ENCODE data around the gene FOSL2.

The FOSL2 gene

DNA sequence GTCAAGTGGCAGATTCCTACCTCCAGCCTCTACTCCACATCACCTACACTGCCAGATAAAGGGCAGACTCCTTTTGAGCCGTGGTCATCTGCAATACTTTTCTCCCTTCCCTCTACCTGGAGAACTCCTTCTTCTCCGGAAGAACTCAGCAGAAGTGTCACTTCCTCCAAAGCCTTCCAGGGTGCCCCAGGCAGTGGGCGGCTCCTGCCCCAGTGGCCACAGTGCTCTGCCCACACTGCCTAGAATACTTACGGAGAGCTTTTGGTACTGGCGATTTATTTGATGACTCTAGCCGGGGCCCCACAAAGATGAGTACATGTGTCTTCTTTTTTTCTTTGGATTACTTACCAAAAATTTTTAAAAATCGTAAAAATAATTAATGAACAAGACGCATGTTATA, 39.7 kb downstream of the FOSL2 start:
- no peak for DNase-seq (ENCODE audit: low read depth)

DNA sequence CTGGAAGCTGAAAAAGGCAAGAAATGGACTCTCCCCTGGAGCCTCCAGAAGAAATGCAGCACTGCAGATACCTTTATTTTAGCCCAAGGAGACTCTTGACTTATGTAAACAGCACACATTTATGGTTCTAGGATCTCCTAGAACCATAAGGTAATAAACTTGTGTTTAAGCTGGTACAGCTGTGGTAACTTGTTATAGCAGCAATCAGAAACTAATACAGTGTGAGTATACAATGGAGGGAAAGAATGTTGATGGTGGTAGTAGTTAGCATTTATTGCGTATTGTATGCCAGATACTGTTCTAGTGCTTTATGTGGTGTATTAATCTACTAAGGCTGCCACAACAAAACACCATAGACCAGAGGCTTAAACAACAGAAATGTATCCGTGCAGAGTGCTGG, 40.6 kb downstream of the FOSL2 start:
- no peak for DNase-seq (ENCODE audit: low read depth)

DNA sequence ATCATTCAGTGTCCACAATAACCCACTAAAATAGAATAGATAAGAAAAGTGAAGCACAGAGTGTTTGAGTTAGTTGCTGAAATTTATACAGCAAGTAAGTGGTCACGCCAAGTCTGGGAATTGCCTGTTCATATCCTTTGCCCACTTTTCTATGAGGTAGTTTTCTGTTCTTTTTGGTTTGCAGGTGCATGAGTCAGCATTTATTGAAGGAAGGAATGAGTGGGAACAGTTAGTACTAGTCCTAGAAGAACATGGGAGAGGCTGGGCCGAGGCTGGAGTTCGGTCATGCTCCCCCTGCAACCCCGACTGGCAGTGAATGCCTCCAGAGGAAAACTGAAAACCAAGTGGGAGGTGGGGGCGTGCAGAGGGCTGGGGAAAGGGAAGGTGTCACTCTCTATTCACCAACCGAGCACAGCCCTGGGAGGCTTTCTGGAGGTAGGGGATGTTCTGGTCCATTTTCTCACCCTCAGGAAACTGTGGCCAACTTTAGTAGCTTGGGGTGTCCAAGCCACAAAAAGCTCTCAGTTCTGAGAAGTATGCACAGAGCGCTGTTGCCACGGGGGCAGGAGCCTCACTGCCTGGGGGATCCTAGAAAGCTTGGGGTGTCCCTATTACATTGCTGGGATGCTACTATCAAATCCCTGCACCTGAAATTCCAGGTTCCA, 41.4 kb downstream of the FOSL2 start:
- DNase-seq (ENCODE audit: low read depth): no peak

DNA sequence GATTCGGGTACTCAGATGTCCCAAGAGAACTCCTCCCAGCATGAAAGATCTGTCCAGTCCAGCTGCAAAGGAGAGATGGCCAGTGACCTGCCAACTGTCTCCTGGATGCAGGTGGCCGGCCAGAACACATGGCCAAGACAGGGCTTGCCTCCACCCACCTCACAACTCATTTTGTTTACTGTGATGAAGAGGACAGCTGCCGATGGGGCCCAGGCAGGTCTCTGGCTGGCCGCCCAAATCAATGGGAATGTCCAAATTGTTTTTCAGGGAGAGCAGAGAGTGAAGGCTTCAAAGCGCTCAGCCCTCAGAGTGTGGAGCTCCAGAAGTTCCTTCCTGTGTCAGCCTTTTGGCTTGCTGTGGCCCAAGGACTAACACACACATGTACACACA, 41.9 kb downstream of the FOSL2 start:
- no peak for DNase-seq (ENCODE audit: low read depth)

DNA sequence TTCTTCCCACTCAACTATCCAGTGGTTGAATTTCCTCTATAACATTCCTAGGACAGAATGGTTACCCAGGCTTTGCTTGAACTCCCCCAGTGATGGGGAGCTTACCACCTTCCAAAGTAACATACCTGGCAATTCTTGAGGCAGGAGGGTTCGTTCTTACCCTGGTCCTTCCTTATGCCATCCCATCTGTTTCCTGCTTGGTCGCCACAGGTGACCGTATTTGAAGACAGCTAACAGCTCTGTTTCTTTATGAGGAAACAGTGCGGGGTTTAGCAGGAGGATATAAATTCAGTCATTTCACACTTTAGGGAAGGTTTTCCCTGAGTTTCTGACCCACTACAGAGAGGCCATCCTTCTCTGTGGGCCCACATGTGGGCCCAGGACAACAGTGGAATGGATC, 42.6 kb downstream of the FOSL2 start:
- no peak for DNase-seq (ENCODE audit: low read depth)

DNA sequence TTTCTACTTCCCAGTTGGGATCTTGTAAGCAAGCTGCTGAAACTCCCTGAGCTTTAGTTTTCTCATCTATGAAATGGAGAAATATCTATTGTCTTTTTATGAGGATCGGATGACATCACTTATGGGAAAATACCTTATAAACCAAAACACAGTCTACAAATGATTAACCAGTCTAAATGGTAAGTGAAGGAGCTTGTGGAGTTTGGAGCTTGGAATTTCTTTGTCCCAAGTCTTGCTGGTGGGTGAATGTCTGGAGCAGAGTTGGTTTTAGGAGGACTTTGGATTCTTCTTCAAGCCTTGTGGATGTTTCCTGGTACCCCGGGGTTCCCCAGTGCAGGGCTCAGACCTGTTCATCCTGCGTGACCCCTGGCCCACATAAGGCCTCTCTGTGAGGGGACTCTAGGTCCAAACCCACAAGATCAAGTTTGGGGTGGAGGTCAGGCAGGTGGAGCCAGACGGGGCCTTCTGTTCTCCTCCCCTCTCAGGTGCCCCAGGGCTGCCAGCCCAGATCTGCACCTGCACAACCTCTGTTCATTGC, 43.2 kb downstream of the FOSL2 start:
- no peak for DNase-seq (ENCODE audit: low read depth)

DNA sequence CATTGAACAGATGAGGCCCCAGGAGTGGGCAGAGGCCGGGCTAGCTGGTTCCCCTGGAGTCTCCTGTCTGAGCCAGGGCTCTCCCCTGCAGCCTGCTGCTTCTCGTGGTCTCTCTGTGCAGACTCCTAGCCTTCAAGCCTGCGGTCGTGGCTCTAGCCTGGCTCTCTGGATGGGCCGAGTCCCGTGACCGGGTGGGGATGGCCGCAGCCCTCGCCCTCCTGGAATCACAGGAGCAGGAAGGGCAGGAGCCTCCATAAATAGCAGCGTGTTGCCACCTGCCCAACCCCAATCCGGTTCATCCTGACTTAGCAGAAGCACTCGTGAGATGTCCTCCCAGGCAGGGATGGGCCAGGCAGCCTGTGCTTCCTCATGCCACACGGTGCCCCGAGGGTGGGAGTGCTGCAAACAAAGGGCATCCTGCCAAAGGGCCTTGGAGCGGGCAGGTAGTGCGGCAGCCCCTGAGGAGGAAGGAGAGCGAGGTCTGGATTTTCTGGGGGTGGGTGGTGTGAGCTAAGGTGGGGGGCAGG, 43.9 kb downstream of the FOSL2 start:
- no peak for DNase-seq (ENCODE audit: low read depth)

DNA sequence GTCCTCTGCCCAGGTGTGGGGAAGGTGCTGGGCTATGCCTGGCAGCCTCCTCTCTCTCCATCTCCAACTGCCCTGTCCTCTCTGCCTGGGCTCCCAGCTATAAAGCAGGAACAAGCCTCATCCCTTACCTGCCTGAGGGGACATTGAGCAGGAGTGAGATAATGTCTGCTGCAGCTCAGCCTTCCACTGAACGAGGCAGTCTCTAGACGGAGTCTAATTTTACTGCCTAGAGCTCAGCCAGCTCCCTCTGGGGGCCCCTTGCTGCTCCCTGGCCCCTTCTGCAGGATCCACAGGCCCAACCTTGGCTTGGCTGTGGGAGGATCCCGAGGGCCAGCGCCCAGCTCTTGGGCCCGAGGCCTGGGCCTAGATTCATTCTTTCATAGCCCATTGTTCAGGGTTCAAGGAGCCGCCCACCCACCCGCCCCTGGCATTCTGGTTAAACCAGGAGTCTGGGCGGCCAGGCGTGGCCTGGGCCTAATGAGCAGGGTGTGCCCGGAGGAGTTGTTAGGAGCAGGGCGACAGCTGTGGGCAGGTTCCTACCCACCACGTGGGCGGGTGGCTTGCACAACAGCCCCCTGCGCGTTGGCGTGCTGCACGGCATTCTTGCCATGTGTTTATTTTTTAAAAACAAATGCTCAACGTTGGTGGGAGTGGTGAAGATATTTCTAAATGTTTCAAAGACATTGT, 44.6 kb downstream of the FOSL2 start:
- DNase-seq (ENCODE audit: low read depth): no peak

DNA sequence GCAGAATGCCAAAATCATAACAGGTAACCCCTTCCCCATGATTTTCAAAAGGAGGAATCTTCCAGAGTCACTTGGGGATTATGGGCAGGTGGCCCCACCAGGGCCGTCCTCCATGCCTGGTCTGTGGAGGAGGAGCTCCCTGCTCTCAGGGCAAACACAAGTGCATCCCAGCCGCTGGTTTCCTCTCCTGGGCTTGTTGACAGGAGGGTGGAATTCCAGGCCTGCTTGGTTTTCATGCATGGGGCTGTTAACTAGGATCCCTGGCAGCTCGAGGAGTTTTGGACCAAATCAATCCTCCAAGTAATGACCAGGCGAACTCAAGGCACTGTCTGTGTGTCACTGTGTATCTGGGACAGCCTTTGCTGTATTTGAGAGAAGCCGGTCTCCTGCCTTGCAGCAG, 45.3 kb downstream of the FOSL2 start:
- no peak for DNase-seq (ENCODE audit: low read depth)

DNA sequence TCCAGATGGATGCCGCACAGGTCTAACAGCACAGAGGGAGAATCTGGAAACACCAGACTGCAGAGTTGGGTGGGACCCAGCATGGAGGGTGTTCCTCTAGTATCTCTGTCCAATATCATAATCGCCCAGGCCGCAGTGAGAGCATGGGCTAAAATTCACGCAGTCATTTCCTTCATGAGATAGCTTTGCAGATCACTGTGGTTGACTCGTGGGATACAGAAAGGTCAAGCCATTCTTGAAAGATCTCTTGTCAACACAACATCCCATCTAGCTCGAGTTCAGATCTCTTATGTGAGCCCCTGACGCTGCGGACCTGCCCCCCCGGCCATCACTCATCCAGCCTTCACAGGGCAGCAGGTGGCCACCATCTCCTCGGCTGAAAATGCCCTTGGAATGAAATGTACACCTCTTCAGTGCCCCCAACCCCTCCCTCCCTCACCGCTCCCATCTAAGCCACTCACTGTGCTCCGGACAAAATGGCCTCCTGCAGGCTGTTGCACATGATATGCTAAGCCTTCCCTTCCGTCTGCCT, 45.9 kb downstream of the FOSL2 start:
- DNase-seq (ENCODE audit: low read depth): no peak

DNA sequence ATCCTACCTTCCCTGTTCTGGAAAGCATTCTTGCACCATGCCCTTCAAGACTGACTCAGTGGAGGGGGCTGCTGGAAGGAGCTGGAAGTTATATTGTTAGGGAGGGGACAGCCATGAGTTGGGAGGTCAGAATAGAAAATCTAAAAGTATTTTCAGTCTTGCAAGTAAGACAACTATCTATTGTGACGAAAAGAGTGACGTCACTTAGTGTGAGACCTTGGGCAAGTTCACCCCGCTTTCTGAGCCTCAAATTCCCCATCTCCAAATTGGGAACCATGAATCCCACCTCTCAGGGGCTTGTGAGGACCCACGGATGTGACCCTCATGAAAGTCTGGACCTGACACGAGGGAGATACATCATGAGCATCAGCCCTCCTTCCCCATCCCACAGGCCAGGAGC, 46.5 kb downstream of the FOSL2 start:
- no peak for DNase-seq (ENCODE audit: low read depth)

DNA sequence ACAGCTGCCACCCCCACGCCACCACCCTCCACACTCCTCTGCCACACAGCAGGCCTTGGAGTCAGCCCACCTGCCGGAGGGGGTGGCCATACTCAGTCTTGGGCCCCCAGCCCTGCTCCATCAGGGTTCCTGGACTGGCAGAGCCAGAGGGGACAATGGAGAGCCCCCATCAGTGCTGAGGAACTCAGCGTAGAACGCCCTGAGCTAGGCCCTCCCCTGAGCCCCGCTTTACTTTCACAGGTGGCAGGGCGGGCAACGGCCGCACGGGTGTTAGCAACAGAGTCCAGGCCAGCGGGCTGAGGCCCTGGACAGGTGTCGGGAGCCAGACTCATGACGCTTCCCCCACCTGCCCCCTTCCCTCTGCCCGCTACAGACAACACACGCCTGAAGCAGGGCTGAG, 47.1 kb downstream of the FOSL2 start:
- no peak for DNase-seq (ENCODE audit: low read depth)

DNA sequence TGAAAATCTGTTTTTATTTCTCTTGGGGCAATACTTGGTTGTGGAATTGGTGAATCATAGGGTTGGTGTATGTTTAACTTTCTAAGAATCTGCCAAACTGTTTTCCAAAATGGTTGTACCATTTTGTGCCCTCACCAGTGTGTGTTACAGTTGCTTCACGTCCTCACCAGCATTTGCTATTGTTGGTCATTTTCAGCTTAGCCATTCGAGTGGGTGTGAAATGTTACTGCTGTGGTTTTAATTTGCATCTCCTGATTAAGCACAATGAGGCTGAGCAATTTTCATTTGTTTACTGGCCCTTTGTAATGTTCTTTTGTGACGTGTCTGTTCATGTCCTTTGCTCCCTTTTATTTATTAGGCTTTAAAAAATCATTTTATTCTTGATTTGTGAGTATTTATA, 49.7 kb downstream of the FOSL2 start:
- no peak for DNase-seq (ENCODE audit: low read depth)

DNA sequence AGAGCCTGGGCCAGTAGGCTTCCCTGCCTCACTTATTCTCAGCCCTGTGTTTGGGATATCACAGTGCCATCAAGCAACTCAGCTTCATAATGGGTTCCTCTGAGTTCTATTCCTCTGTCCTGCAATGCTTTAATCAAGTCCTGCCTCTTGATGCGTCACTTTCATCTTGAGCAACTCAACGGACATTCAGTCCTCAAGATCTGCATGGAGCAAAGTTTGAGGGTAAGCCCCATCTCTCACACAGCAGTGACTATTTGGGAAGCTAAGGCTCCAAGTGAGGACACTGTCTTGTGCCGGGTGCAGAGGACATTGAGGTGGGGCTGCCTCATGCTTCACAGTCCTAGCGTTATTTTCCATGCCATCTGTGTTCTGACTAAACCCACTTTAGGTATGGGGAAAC, 52.3 kb downstream of the FOSL2 start:
- DNase-seq (ENCODE audit: low read depth): no peak

DNA sequence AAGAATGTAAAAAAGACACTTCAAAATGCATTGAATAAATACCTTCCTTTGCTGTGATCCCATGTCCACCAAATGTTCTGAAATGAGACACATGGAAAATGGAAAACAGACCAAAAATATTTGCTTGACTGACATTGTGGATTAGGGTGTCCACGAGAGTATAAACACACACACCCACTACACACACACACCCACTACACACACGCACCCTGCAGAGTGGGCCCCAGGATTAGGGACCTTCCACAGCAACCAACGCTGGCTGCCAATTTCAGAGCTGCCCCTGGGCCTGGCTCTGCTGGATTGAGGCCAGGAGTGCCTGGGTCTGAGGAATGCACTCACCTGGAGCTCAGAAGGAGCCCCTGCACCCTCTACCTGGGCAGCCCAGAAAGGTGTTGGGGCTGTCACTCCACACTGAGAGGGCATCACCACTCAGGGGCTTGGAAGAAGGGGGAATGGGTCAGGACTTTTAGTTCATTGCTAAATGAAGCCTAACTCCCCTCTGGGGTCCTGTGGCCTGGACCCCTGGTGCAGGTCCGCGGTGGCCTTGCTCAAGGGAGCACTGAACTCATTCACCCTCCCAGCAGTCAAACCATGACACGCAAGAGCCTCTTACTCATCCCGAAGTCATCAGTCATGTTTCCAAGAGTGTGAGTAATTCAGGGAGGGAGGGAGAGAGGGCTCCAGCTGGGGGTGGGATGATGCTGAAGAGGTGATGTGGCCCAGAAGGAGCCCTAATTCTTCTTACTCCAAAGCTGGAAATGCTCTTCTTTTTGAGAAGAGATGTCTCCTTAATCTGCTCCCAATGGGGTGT, 53.0 kb downstream of the FOSL2 start:
- DNase-seq (ENCODE audit: low read depth): no peak

DNA sequence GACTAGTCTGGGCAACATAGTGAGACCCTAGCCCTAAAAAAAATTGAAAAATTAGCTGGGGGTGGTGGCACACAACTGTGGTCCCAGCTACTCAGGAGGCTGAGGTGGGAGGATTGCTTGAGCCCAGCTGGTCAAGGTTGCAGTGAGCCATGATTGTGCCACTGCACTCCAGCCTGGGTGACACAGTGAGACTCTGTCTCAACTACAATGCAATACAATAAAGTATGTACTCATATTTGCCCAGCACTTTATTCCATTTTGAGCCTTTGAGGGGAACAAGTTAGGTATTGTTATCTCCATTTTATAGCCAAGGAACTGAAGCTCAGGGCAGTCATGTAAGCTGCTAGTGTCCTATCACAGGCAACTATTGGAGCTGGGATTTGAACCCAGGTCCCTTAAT, 53.9 kb downstream of the FOSL2 start:
- no peak for DNase-seq (ENCODE audit: low read depth)

DNA sequence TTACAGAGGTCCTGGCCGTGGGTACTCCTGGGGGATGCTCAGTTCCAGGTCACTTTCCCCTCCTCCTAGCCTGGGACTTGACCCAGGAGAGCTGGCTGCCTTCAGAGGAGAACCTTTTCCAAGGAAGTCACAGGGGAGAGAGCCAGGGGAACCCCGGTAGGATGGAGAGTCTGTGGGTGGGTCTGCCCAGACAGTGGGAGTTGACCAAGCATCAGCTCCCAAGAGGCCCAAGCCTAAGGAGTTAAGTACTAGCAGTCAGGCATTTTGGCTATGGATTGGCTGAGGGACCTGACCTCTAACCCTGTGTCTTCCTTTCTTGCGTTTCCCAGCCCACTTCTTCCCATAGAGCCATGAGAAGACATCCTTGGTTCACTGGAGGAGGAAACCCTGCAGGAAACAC, 54.4 kb downstream of the FOSL2 start:
- DNase-seq (ENCODE audit: low read depth): no peak

DNA sequence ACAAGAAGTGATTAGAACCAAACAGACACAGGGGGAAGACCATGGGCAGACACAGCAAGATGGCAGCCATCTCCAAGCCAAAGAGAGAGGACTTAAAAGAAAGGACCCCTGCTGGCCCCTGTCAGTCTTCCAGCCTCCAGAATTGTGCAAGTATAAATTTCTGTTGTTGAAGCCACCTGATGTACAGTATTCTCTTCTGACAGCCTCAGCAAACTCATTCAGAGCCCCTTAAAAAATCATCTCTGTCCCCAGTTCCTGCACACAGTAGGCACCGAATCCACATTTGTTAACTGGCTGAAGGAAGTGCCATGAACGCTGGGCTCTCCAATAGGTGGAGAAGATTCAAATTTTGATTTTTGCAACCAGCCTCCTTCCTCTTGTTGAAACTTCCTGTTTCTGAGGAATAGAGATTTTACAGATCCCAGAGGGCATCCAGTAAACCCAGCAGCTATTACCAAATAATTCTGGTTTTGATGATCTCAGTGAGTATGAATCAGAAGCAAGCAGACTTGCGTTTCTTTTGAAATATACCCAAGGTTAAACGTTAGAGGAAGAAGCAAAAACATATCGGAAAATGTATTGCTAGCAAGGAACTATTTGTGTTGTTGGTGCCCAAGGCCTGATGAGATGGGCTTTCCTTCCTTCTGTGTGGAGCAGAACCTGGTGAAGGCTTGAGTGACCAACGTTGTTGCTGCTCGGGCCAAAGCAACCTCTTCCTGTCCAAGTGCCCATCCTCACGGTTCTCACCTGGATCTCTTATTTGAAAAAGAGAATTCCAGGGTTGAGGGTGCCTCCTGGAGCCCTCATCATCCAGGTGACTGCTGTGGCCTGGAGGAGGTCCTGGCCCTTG, 55.5 kb downstream of the FOSL2 start:
- DNase-seq (ENCODE audit: low read depth): no peak

DNA sequence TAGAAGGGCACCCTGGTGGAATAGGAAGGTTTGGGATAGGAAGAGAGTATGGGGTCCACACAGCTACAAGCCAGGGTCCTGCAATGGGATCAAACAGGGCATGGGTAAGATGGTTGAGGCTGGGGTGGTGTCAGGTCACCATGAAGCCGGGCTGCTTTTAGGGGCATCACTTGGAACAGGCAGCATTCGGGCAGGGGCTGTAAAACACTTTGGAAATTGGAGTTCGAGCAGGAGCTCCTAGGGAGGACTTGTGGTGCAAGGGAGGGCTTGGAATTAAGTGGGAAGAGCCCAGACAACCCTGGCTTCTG, 56.1 kb downstream of the FOSL2 start:
- no peak for DNase-seq (ENCODE audit: low read depth)

DNA sequence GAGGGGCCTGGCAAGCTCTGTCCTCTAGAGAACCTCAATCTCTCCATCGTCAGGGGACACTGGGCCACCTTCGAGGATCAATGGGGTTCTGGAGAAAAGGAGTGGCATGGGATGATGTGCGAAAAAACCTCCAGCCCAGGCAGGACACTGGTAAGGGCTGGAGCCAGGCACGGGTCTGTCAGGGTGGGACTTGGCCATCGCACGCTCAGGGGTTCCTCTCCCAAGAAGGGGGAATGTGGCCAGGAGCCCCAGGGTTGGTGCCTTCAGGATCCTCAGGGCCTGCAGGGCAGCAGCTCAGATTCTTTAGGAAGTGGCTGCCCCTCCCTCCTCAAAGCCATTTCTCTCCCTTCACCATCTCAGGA, 56.4 kb downstream of the FOSL2 start:
- no peak for DNase-seq (ENCODE audit: low read depth)

DNA sequence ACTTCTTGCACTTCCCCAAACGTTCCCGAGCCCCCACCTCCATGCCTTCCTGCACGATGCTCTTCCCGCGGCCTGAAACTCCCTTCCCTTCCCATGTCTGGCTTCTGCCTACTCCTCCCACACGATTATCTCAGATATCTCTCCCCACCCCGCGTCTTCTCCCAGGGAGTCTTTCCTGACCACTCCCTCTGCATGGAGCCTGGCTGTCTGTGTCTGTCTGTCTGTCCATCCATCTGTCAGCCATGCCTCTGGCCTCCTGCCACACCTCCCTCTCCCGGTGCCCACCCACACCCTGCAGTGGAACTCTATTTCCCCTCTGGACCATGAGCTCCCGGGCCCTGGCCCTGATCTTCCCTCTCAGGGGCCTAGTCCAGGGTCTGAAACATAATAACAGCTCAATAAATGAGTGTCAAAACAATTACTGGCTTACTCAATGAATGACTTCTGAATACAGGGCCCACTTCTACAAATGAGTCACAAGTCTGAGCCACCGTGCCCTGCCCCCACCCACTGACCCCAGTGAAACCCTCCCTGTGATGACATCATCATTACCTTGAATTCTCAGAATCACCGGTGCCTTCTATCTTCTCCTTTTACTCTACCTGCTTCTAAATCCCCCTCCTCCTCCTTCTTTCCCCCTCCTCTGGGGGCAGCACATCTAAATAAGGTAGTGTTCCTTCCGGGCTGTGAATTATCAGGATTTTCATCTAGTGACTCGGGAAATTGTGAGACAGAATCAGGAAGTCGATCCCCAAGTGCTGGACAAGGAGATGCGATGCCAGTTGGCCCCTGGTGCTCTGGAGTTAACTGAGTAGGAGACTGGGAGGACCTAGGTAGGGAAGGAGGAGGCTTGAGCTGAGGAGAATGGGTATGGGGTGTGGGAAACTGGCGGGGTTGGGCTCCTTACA, 57.1 kb downstream of the FOSL2 start:
- peak; percentile 61 for DNase-seq (ENCODE audit: low read depth)
